GM21528 (cell line): ENCODE measurements around the gene FLNB.

Source experiments
- ATAC-seq: cut with Tn5 transposase; IDR thresholded peaks from one replicate; pipeline ENCODE4 v1.9.1; 2021; ENCODE audit warnings: mild to moderate bottlenecking, moderate library complexity; ENCODE audit not compliant: unreplicated experiment, low FRiP score

Gene FLNB

DNA sequence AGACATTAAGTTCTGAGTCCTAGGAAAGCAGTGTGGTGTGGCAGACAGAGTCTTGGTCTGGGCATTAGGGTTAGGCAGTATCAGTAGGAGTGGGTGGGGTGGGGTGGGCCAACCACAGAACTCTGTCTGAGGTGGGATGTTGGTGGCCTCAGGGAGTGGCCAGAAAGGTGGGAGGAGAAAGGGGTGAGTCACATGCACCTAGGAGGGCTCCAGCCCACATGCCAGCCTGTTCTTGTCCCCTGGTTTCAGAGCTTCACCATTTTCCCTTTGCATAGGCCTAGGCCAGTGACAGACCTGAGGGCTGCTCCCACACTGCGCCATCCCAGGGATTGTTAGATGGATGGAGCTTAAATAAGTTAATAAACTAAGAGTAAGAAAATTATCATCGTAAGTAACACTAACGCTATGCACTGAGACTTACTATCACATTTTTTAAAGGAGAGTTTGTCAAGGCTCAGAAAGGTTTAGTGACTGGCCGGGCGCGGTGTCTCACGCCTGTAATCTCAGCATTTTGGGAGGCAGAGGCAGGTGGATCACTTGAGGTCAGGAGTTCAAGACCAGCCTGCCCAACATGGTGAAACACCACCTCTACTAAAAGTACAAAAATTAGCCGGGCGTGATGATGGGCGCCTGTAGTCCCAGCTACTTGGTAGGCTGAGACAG, 168.7 kb downstream of the FLNB start:
- no peak for ATAC-seq

DNA sequence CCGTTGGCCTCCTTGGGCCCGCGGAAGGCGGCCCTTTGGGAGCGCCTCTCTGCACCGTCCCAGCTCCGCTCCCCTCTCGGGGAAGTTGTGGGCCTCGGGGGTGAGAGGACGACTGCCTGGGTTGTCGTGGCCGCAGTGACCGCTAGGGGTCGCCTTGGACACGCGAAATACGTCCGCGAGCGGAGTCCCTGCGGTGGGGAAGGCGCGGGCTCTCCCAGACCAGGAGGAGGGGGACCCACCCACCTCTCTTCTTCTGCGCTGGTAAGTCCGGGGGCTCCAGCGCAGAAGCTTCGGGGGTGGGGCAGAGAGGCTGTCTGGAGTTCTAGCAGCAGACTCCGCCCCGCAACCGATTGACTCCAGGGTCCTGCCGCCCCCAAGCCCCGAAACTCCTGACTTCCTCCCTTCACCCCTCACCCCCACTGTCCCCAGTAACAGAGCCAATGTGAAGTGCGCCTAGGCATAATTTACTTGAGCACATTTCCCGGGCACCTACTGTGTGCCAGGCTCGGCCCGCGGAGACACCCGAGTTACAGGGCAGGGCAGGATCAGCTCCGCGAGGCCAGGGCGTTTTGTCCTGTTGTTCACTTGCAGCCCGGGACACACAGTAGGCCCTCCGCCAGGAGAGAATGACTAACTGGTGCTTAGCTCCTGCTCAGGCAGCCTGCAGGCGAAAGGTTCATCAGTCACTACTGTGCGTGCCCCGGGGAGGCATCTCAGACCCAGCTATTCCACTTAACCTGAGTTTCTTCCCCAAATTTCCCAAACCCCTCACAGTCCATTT, 169.7 kb downstream of the FLNB start:
- ATAC-seq = peak; percentile 72

DNA sequence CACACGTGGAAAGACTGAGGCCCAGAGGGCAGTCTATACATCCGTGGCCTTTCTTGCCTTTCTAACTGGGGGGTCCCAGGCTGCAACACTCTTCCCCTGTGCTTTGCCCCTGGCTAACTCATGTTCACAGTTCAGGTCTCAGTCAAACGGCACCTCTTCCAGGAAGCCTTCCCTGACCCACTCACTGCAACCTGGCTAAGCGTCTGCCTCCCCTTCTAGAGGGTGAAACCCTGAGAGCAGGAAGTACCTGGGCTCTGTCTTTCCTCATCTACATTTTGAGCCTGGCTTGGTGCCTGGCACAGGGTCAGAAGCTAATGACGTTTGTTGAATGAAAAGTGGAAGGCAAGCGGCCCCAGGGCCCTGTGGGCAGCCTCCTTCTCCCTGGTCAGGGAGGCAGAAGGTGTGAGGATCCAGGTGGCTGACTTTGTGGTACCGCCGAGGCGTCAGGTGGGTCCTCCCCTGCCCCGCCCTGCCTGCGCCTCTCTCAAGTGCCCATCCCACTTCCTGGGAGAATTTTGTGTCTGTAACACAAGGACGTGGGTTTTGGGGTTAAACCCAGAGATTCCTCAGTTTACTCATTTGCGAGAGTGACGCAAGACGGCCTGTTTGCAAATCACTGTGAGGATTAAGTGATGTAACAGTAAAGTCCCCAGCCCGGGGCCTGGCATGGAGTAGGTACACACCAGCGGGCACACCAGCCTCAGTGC, 170.5 kb downstream of the FLNB start:
- ATAC-seq = no peak

DNA sequence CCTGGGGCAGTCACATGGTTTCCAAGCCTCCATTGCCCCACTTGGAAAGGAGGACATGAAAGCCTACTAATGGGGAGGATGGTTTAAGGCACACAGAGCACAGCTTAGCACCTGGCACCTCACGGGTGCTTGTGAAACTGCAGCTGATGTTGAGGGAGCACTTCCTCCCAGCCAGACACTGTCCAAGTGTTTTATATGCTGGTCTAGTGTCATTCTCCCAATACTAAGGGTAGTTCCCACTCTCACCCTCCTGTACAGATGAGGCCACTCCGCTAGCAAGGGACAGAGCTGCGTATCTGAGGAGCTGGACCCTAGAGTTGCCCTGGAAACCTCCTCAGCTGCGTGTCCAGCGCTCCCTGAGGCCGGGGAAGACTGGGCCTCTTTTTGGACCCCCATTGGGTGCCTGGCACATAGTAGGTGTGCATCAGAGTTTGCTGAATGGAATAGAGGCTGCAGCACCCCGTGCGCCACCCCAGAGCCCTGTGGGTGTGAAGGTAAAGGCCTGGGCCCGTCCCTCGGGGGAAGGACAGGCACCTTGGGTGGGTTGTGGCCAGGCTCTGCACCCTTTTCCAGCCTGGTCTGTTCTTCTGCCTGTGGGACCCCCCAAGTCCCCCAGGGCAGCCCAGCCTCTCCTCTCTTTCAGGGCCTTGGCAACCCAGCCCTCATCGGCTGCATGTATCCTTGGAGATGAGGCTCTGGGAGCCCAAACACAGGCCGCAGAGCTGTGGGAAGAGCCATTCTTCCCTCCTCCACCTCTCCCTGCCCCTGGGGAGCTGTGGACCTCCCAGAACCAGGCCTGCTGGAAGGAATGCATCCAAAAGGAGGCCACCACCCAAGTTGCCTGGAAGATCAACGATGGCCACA, 171.2 kb downstream of the FLNB start:
- no peak for ATAC-seq

DNA sequence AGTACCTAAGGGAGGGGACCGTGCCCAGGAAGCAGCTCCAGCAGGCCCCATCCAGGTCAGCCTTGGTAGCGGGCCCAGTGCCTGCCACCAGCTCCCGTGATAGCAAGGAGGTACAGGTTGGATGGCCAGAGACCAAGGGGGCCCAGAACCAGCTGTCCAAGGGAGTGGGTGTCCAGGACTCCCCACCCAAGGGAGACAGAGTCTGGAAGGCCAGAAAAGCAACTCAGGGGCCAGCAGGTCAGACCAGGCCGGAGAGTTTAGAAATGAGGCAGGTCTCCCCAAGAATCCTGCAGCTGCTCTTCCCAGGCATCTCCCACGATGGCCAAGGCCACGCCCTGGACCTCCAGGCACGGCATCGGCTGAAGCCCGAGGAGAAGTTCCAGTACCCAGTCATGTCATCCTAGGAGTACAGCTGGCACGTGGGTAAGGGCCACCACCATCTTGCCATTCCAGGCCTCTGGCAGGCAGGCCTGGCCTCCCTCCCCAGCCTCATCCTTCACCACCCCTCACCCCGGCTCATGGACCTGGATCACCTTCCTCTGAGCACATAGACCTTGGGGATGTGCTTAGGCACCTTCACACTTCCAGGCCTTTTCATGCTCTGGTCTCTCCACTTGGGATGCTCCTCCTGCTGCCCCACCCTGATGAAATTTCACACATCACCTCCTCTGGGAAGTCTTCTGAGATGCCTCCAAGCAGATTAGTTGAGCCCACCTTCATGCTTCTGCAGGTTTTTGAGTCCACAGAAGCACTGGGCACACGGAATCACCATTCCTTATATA, 172.1 kb downstream of the FLNB start:
- ATAC-seq = no peak

DNA sequence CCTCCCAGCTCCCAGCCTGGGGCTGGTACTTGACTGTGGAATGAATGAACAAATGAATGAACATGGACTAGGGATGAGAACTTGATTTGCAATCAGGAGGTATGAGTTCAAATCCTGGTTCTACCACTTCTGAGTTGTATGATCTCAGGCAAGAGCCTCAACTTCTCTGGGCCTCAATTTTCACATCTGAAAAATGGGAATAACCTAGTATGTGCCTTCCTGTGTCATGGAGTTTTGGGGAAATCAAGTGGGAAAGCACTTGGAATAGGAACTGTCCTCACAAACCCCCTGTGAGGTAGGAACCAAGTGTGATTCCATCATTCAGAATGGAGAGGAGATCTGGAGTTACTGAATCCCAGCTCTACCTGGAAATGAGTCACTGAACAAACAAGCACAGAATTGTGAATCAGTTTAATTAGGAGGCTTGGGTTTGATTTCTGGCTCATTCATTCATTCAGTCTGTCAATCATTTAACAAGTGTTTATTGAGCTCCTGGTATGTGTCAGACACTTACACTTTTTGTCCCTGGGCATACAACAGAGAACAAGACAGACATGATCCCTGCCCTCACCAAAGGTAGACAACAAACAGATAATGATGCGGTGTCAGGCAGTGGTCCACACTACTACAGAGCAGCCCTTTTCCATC, 172.8 kb downstream of the FLNB start:
- ATAC-seq = no peak

DNA sequence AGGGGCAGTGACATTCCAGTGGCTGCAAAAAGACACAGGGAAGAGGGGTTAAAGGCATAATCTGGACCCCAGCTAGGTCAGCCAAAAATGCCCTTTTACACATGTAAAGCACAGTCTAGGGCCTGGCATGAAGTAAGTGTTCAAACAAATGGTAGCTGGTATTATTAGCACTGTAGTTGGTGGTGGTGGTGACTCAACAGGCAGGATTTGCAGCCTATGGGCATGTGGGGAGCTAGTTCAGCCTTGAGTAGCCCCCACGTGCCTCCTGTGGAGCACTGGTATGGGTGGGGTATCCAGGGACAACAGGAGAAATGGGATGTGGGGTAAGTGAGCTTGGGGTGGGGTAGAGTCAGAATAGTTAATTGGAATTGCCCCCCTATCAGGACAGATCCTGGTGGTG, 175.0 kb downstream of the FLNB start:
- no peak for ATAC-seq

DNA sequence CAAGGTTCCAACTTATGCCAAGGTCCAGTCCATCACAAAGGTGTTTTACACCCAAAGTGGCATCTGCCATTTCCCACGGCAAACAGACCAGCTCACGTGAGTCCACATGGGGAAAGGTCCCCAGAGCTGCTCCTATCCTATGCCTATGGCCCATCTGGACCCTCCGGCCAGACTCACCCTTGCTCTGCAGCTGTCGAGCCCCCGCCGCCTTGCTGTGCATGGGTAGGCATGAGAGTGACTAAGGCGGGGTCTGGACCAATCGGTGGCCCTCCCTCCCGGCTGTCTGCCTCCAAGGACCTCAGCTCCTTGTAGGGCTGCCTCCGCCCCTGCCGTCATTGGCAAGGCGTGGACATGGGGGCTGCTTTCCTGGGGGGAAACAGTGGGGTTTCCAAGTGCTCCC, 175.7 kb downstream of the FLNB start:
- ATAC-seq = no peak

DNA sequence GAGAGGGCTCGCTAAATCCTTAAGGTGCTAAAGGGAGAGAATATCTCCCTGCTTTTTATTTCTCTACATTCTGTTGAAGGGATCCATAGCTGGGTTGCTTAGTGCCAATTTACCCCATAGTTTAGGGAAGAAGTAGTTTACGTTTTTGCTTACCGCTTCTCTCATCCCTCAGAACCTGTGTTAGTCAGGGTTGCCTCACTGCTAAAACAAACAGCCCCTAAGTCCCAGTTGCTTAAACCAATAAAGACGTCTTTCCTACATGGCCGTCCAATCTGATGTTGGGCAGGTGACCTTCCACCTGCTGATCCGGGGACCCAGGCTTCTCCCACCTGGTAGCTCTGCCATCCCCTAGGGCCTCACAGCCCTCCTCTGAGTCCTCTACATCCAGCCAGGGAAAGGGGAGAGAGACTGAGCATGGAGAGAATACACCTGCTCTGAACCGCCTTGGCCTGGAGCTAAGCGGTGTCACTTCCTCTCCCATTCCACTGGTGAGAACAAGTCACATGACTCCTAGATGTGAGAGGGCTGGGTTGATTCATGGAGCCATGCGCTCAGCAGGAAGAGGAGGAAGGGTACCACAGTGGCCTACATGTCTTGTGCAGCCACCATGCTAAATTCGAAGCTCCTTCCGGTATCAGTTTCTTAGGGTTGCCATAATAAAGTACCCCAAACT, 176.2 kb downstream of the FLNB start:
- ATAC-seq = no peak

DNA sequence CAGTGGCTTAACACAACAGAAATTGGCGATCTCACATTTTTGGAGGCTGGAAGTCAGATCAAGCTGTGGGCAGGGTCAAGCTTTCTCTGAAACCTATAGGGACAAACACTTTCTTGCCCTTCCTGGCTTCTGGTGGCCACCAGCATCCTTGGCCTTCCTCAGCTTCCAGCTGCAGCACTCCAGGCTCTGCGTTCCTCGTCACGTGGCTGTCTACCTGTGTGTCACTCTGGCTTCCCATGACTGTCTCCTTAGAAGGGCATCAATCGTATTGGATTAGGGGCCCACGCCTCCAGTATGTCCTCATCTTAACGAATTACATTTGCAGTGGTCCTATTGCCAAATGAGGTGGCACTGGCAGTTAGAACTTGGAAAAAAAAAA, 176.7 kb downstream of the FLNB start:
- no peak for ATAC-seq

DNA sequence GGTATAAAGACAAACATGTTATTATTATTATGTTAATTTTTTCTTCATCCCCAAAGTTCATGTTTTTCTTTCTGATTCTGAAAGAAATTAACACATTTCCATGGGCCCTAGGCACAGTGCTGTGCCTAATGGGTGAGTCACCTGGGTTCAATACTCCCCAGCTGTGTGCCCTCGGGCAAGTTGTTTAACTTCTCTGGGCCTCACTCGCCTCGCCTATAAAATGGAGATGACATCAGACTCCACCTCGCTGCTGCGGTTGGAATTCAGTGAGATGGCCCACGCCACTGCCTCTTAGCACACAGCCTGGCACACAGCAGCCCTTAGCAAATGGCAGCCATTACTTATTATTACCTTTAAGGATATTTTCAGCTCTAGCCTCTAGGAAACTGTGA, 179.9 kb downstream of the FLNB start:
- no peak for ATAC-seq

DNA sequence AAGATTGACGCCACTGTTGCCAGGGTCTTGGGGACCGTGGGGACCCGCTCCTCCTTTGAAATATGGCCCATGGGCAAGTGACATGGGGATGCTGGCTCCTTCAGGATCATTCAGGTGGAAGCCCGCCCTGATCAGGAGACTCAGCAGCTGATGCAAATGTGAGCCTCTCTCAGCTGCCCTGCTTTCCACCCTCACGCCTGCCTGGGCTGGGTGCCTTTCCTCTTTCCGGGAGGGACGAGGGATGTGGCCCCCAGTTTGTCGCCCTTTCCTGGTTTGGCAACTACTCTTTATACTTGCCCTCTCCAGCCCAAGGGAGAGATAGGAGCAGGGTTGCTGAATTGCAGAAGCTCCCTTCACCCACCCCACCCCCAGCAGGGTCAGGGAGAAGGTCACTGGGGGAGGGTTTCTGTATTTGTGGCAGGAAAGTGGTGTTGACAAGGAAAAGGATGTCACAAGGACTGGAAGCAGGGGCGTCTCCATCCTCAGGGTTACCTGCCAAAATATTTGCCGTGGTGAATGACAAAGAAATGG, 180.8 kb downstream of the FLNB start:
- no peak for ATAC-seq

DNA sequence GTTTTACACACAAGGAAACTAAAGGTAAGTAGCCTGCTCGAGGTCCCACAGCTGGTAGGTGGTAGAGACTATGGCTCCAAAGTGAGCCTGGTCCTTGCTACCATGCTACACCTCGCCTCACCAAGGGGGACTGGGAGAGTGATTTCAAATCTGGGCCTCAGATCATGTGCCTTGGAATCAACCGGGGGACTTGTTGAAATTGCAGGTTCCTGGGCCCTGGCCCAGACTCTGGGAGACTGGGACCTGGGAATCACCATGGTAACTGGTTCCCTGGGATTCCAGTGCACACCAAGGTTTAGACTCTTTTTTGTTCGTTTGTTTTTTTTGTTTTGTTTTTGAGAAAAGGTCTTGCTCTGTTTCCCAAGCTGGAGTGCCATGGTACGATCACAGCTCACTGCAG, 181.5 kb downstream of the FLNB start:
- ATAC-seq = no peak

DNA sequence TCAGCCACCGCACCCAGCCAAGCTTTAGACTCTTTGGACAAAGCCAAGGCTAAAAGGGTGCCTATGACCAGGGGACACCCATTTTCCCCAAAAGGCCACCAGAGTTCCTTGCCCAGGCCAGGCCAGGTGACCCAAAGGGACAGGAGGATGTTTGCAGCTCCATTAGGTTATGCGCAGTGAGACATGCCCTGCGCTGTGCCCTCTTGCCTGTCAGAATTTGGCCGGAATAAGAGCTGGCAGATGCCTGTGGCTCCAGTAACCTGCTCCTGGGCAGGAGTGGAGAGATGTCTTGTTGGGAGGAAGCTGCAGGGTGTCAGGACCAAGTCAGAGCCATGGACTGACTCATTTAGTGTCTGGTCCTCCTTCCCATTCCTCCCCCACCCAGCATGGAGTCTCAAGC, 182.1 kb downstream of the FLNB start:
- ATAC-seq = no peak

DNA sequence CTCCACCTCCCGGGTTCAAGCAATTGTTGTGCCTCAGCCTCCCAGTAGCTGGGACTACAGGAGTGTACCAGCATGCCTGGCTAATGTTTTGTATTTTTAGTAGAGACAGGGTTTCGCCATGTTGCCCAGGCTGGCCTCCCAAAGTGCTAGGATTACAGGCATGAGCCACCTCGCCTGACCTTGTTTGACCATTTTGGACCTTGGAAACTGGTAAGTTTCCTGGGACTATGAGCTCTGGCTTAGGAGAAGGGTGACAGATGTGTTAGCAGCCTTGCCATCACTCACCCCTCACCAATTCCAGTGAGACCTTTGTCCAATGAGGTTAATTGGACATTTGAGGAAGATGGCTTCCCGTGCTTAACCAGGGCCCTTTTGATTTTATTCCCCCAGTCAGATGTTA, 182.7 kb downstream of the FLNB start:
- no peak for ATAC-seq

DNA sequence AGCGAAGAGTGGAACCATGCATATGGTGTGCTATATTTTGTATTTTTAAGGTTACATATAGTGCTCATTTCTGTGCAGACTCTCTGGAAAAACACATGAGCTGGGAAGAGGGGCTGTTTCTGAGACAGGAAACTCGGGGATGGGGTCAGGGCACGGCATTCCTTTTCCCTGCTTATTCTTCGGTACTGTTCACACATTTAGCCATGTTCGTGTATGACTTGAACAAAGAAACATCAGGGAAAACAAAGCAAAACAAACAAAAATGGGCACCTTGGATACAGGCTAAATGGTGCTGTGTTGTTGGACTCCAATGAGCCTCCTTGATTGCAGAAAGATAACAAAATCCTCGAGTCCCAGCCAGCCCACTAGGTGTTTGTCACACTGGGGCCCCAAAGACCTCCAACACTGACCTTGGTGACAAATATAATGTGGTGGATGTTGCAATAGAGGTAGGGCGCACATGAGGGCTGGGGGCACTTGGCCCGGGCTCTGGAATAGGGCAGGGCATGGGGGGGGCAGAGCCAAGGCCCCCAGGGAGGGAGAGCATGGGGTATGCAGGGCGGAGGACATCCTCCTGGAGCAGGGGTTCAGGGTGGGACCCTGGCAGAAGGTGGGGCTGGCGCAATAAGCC, 183.3 kb downstream of the FLNB start:
- no peak for ATAC-seq

DNA sequence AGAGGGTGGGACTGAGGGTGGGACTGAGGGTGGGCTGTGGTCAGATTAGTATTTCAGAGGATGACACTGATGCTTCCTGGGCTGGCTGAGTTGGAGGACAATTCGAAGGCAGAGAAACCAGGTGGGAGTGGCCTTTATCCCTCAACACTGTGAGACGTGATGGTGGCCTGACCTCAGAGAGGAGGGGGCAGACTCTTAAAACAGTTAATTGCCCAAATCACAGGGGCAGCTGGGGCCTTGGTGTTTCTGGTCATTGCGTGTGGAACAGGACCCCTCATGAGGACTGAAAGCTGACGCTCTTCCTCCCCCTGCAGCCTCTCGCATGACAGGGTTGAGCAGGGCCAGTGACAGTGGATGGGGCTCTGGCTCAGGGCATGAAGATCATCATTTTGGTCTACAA, 183.8 kb downstream of the FLNB start:
- ATAC-seq = no peak

DNA sequence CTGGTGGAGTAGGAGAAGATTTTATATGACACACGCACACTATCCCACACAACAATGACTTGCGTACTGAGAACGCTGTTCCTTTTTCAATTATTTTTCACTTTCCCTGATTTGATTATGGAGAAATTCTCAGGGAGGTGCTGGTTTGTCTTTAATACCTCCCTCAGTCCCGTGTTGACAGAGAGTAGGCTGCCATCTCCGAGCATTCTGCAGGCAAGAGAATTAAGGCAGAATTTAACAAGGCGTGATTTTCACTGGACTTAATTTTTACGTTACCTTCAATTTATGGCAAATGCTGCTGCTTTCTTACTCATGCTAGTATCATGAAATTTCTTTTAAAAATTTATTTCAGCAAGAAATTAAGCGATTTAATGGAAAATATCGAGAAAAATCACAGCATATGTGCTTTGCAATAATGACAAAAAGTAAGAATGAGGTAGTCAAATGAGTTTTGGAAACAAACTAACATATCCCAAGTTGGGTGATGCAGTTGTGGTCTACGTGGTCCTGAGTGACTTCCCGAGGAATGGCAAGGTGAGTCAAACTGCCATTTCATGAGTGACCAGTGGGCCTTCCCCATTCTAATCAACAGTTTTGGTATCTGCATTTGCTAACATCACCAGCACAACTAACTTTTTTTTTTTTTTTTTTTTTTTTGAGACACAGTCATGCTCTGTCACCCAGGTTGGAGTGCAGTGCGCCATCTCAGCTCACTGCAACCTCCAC, 185.6 kb downstream of the FLNB start:
- ATAC-seq = no peak
